NAMALWA (cell line): ENCODE results near the gene SRCIN1.
"Not testable (repeated sequence)": the region's sequence is repeated elsewhere in the genome, so short reads cannot be mapped to it uniquely, and the experiment has no call there.

Experiments
- DNase-seq: peaks from one replicate; pipeline ENCODE4 v3.0.0-alpha.2; 2015; ENCODE audit warnings: low spot score

The SRCIN1 gene

GRCh38 chr17:38544839-38545209, 60.9 kb downstream of the SRCIN1 start:
- no peak for DNase-seq

- no peak for DNase-seq
These were observed 61.4 kb downstream of the SRCIN1 start for GRCh38 chr17:38544175-38544838.

DNA sequence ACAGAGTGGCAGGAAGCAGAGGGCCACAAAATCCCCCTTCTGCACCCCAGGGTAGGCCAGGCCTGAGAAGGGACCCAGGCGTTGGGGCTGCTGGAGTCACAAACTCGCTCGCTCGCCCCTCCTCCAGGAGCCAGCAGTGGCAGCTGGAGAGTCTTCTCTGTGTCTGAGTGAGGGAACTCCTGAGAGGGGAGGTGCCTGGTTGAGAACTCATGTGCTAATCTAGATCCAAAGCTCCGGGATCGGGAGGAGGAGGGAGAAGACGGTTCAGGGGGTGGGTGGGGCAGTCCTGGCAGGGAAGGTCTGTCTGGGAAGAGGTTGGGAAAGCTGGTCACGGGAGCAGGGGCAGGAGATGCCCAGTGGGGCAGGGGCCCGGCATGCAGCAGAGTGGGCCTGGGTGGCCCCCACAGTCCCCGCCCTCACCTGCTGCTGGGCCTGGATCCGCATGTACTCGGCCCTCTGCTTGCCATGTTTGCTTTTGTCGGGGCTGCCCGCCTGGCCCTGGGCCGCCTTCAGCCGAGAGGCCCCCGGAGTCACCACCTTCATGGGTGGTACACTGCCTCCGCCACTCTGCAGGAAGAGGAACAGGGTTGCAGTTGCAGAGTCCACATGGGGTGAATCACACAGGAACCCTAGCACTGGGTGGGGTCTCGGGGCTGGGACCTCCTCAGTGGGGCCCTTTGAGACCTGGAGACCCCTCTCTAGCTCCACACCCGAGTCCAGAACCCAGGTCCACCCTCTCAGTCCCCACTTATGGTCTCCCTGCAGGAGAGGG, 62.2 kb downstream of the SRCIN1 start:
- DNase-seq, result no peak

GRCh38 chr17:38542286-38542685, 63.5 kb downstream of the SRCIN1 start:
- no peak for DNase-seq

- DNase-seq, result no peak
These were observed 64.5 kb downstream of the SRCIN1 start for GRCh38 chr17:38541281-38541680.

- DNase-seq, result no peak
These were observed 65.2 kb downstream of the SRCIN1 start for GRCh38 chr17:38540514-38541045.

DNA sequence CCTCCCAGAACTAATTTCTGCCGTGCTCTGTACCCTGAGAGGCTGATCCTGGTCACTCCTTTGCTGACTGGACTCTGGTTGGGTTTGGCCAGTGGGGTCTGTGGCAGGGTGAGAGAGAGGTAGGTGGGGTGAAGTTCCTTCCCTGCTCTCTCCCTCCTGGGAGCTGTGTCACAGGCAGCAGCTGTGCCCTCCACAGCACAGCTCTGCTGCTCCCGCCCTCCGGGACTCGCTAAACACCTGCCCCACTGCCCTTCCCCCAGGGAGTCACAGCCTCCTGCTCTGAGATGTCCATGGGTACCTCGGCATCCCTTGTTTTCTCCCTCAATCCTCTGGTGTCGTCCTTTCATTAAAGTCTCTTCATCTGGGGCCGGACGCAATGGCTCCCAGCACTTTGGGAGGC, 66.4 kb downstream of the SRCIN1 start:
- no peak for DNase-seq

- DNase-seq, result no peak
These were observed 66.8 kb downstream of the SRCIN1 start for GRCh38 chr17:38538906-38539305.

DNA sequence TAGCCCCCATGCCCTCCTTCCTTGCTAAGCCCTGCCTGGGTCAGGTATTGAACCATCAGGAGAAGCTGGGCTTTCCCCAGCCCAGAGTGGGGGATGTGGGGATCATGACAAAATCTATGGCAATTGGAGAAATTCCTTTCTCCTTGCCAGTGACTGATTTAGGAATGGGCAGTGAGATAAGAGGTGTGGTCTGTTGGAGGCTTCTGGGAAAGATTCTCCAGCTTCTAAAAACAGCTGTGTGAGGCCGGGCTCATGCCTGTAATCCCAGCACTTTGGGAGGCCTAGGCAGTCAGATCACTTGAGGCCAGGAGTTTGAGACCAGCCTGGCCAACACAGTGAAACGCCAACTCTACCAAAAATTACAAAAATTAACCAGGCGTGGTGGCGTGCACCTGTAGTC, 69.1 kb downstream of the SRCIN1 start:
- no peak for DNase-seq

DNA sequence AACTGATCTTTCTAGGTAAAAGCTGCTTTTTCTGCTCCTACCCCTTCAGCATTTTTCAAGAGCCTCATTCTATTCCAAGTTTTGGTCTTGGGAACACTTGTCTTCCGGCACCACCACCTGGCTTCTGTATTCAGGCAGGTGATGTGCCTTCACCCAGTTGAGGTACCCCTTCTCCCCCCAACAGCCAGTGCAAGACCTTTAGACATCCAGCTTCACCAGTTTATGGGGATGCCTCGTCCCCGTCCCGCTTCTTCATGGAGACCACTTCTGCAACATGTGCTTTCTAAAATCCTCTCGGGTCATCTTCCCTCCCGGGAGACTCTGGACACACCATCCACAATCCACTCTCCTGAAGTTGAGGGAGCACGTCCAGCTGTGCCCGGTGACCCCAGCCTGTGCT, 69.9 kb downstream of the SRCIN1 start:
- DNase-seq, result no peak

GRCh38 chr17:38534498-38534885, 71.3 kb downstream of the SRCIN1 start:
- DNase-seq, result no peak

GRCh38 chr17:38533866-38534497, 71.8 kb downstream of the SRCIN1 start:
- DNase-seq, result no peak

- DNase-seq, result no peak
These were observed 72.5 kb downstream of the SRCIN1 start for GRCh38 chr17:38533241-38533640.

DNA sequence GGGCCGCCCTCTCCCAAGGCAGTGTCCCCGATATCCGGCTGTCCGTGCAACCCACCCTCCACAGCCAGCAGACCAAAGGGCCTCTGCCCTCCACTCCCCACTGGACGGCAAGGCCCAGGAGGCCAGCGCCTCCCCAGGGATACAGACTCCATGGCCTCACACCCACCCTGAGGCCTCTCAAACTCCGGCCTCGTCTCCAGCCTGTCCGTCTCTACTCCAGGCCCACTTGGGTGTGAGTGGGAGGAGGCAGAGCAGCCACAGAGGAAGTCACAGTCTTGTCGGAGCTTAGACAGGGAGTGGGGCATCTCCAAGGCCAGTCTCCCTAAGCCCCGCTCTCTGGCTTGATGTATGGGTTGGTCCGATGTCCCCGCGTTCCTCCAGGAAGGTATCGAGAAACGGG, 73.3 kb downstream of the SRCIN1 start:
- DNase-seq, result no peak

GRCh38 chr17:38531761-38532160, 74.0 kb downstream of the SRCIN1 start:
- DNase-seq, result not testable (repeated sequence)

- DNase-seq, result not testable (repeated sequence)
These were observed 74.9 kb downstream of the SRCIN1 start for GRCh38 chr17:38530856-38531255.

DNA sequence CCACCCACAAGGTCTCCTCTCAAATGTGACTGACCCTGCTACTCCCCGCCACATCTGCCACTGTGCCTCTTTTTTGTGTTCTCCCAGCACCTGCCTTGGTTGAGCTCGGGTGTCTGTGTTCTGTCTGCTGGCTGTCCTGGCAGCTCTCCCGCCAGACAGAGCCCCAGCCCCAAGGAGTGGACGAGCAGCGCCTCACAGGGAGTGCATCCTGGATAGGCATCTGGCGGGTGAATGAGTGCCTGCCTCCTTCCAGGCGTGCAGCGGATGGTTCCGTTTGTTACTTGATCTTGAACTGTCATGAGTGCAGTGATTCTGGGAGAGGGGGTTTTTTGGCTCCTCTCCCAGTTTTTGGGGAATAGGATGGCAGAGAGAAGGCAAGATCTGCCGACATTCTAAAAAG, 77.6 kb downstream of the SRCIN1 start:
- not testable (repeated sequence) for DNase-seq

- not testable (repeated sequence) for DNase-seq
These were observed 79.2 kb downstream of the SRCIN1 start for GRCh38 chr17:38526526-38526925.

DNA sequence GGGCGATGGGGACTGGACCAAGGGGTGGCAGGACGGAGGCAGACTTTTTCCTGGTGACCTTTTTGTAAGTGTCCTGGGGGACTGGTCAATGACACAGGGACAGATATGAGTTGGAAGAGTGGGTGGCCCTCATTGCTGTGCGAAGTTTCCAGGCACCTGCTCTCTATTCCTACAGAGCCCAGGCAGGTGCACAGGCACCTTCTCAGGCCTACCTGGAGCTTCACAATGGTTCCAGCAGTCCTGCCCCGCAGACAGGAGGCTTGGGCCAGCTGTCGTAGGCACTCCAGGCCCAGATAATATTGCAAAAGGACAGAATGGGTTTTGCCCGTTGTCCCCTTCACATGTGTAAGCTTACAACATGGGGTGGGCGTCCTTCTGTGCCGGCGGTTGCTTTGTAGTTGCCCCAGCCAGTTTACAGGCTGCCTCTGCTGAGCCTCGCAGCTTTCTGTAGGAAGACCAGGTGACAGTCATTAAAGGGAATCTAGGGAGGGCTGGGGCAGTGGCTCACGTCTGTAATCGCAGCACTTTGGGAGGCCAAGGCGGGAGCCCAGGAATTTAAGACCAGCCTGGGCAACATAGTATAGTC, 93.2 kb downstream of the SRCIN1 start:
- no peak for DNase-seq

DNA sequence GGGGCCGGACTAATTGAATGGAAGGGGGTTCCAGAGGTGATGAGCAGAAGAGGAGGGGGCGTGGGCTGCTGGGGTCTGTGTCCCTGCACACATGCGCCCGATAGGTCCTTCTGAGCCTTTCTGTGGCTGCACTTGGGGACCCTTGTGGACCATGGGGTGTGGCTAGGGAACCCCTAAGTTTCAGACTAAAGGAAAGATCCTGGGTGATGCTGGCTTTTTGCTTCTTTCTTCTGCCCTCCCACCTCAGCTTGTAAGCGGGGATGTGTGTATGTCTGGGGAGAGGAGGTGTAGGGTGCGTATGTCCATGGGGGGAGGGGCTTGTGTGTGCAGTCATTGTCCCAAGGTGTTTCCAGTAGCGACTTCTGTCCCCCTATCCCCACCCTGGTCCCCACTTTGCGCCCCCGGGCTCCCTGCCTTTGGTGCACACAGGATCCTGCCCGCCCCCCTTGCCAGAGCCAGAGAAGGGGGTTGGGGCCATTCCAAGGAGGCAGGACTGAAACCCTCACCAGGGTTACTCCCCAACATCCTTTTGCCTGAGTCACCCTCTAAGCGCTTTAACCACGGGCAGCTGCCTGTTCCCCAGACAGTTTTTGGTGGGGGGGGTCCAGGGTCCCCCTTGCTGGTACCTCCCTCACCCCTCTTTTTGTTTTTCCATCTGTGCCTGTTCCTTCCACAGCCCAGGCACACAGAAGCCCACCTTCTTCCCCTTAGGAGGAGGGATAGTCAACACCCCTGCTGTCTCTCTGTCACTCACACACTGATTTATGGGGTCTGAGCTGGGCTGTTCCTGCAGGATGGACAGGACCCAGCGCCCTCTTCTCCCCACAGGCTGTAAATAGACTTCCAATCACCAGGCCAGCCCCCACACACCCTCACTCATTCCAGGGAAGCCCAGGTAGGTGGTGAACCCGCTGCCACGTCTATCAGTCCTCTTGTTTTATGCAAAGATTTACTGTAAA, 94.3 kb downstream of the SRCIN1 start:
- no peak for DNase-seq

DNA sequence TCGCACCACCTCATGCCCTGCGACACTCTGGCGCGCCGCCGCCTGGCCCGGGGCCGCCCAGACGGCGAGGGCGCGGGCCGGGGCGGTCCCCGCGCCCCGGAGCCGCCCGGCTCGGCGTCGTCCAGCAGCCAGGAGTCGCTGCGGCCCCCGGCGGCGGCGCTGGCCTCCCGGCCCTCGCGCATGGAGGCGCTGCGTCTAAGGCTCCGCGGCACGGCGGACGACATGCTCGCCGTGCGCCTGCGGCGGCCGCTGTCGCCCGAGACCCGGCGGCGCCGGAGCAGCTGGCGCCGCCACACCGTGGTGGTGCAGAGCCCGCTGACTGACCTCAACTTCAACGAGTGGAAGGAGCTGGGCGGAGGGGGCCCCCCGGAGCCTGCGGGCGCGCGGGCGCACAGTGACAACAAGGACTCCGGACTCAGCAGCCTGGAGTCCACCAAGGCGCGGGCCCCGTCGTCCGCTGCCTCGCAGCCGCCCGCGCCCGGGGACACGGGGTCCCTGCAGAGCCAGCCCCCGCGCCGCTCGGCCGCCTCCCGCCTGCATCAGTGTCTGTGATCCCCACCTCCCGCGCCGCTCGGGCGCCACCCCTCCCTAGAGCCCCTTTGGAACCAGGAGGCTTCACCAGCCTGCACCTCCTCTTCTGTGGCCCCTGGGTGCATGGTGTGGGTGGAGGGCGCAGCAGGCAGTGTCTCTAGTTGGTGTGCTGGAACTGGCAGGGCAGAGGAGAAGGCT, 95.2 kb downstream of the SRCIN1 start:
- DNase-seq, result no peak
